Neural progenitor cell (in vitro differentiated cells): ENCODE results near the gene RBFOX2. TPM values are rescaled to one million over a fixed set of nuclear protein-coding genes. Genes with fewer than 3 reads are reported as not detected.

ENCODE experiments used
- DNase-seq: peaks from one replicate; pipeline ENCODE4 v3.0.0-alpha.2; 2016; ENCODE audit warnings: low spot score
- H2AFZ ChIP-seq: fragments of 200-600 bp; sonication (generic); replicated peaks from 2 replicates; pipeline ENCODE4 v1.6.1; 2016; ENCODE audit warnings: antibody characterized with exemption
- H3F3A ChIP-seq: fragments of 200-600 bp; sonication (generic); 2 replicates; pipeline ENCODE4 v1.6.1; 2016; ENCODE audit warnings: antibody characterized with exemption, low read depth
- H3K27ac ChIP-seq: fragments of 200-600 bp; sonication (generic); 2 replicates; pipeline ENCODE4 v1.5.1; 2016; ENCODE audit warnings: mild to moderate bottlenecking
- H3K27me3 ChIP-seq: fragments of 200-600 bp; sonication (generic); 2 replicates; pipeline ENCODE4 v1.6.1; 2016; ENCODE audit warnings: mild to moderate bottlenecking, moderate library complexity
- H3K36me3 ChIP-seq: fragments of 200-600 bp; sonication (generic); 2 replicates; pipeline ENCODE4 v1.5.1; 2016
- H3K4me1 ChIP-seq: fragments of 200-600 bp; sonication (generic); 2 replicates; pipeline ENCODE4 v1.6.1; 2016; ENCODE audit warnings: mixed run types
- H3K4me2 ChIP-seq: fragments of 200-600 bp; sonication (generic); 2 replicates; pipeline ENCODE4 v1.6.1; 2016
- H3K4me3 ChIP-seq: fragments of 200-600 bp; sonication (generic); 2 replicates; pipeline ENCODE4 v1.5.1; 2016
- H3K79me2 ChIP-seq: fragments of 200-600 bp; sonication (generic); 2 replicates; pipeline ENCODE4 v1.6.1; 2016; ENCODE audit warnings: low read depth
- H3K9ac ChIP-seq: fragments of 200-600 bp; sonication (generic); 2 replicates; pipeline ENCODE4 v1.6.1; 2016
- H3K9me3 ChIP-seq: fragments of 200-600 bp; sonication (generic); 2 replicates; pipeline ENCODE4 v1.5.1; 2016; ENCODE audit warnings: low read depth
- H4K20me1 ChIP-seq: fragments of 200-600 bp; sonication (generic); 2 replicates; pipeline ENCODE4 v1.6.1; 2016; ENCODE audit warnings: low read depth
- H3K27ac Mint-ChIP-seq: 3 replicates; pipeline ENCODE4 v1.8.0; 2021; ENCODE audit warnings: mixed read lengths
- H3K27me3 Mint-ChIP-seq: 2 replicates; pipeline ENCODE4 v1.8.0; 2022; ENCODE audit warnings: low read depth, mild to moderate bottlenecking, inconsistent platforms, moderate library complexity, mixed read lengths; ENCODE audit not compliant: insufficient read depth
- H3K36me3 Mint-ChIP-seq: 3 replicates; pipeline ENCODE4 v1.8.0; 2021; ENCODE audit warnings: mixed read lengths
- H3K4me1 Mint-ChIP-seq: 3 replicates; pipeline ENCODE4 v1.8.0; 2021; ENCODE audit warnings: mixed read lengths
- H3K4me3 Mint-ChIP-seq: 3 replicates; pipeline ENCODE4 v1.8.0; 2021; ENCODE audit warnings: mild to moderate bottlenecking, moderate library complexity, mixed read lengths
- H3K9me3 Mint-ChIP-seq: 3 replicates; pipeline ENCODE4 v1.8.0; 2020; ENCODE audit warnings: mixed read lengths
- CTCF ChIP-seq: fragments of 200-600 bp; sonication (generic); IDR thresholded peaks from 2 replicates; pipeline ENCODE4 v1.5.1; 2017; ENCODE audit warnings: antibody characterized with exemption, mild to moderate bottlenecking
- EZH2 ChIP-seq: fragments of 200-600 bp; sonication (generic); IDR thresholded peaks from 2 replicates; pipeline ENCODE4 v1.6.1; 2017; ENCODE audit warnings: antibody characterized with exemption, mild to moderate bottlenecking, moderate library complexity
- EZH2phosphoT487 ChIP-seq: fragments of 200-600 bp; sonication (generic); IDR thresholded peaks from 2 replicates; pipeline ENCODE4 v1.6.1; 2017; ENCODE audit warnings: antibody characterized with exemption
- total RNA-seq: library from RNA; depleted of rRNA; stranded (reverse); fragments of >200 nt; gene quantifications from 2 replicates; pipeline ENCODE4 v1.2.3, GENCODE V29; 2015; ENCODE audit warnings: low replicate concordance

Gene RBFOX2
- total RNA-seq, 1 donor from 2014 or later: 163 TPM

GRCh38 chr22:36065462-36065774, 36.8 kb upstream of the RBFOX2 start:
- H3K4me2 ChIP-seq: peak overlapping the region; percentile 75
- peak overlapping the region; percentile 91 for H3K4me3 Mint-ChIP-seq
- TF ChIP-seq EZH2 (no peak), EZH2phosphoT487 (peak; percentile 43), CTCF (no peak)
- H3K27me3 ChIP-seq: no peaks in the 10 kb centered on the region
- H3K9ac ChIP-seq: no peak overlapping the region
- H3K4me3 ChIP-seq: peak overlapping the region; percentile 45
- H3K4me1 Mint-ChIP-seq: peaks cover 22% of the 10 kb centered on the region
- DNase-seq: no peak
- peak overlapping the region; percentile 25 for H3K27ac ChIP-seq
- H3K9me3 ChIP-seq: no peaks in the 10 kb centered on the region
- H4K20me1 ChIP-seq: no peaks in the 10 kb centered on the region
- no peaks in the 10 kb centered on the region for H3K9me3 Mint-ChIP-seq
- peak overlapping the region; percentile 96 for H3K27ac Mint-ChIP-seq
- H3F3A ChIP-seq: peaks cover 23% of the 10 kb centered on the region
- peaks cover 11% of the 10 kb centered on the region for H3K4me1 ChIP-seq
- no peaks in the 10 kb centered on the region for H3K79me2 ChIP-seq
- H3K36me3 Mint-ChIP-seq: no peaks in the 10 kb centered on the region
- no peaks in the 10 kb centered on the region for H3K36me3 ChIP-seq
- H2AFZ ChIP-seq: peak overlapping the region; percentile 92
- H3K27me3 Mint-ChIP-seq: no peaks in the 10 kb centered on the region

GRCh38 chr22:36064358-36064757, 35.7 kb upstream of the RBFOX2 start:
- Mint-ChIP-seq H3K9me3 (no peaks in the 10 kb centered on the region), H3K4me1 (peaks cover 22% of the 10 kb centered on the region), H3K36me3 (no peaks in the 10 kb centered on the region), H3K4me3 (no peak overlapping the region), H3K27ac (no peak overlapping the region), H3K27me3 (no peaks in the 10 kb centered on the region)
- Histone ChIP-seq H3K9me3 (no peaks in the 10 kb centered on the region), H3K79me2 (no peaks in the 10 kb centered on the region), H3K27ac (no peak overlapping the region), H3K27me3 (no peaks in the 10 kb centered on the region), H3F3A (peaks cover 23% of the 10 kb centered on the region), H3K4me2 (no peak overlapping the region), H4K20me1 (no peaks in the 10 kb centered on the region), H2AFZ (no peak overlapping the region), H3K4me1 (peaks cover 11% of the 10 kb centered on the region), H3K9ac (no peak overlapping the region), H3K36me3 (no peaks in the 10 kb centered on the region), H3K4me3 (no peak overlapping the region)
- TF ChIP-seq EZH2phosphoT487 (no peak), EZH2 (no peak), CTCF (no peak)
- DNase-seq: no peak

- H3K9me3 Mint-ChIP-seq: peaks cover 4% of the 10 kb centered on the region
- H3K9me3 ChIP-seq: no peaks in the 10 kb centered on the region
- H3K4me3 ChIP-seq: no peak overlapping the region
- H3K9ac ChIP-seq: no peak overlapping the region
- H3K27ac ChIP-seq: no peak overlapping the region
- H3K27me3 ChIP-seq: no peaks in the 10 kb centered on the region
- H3K4me3 Mint-ChIP-seq: no peak overlapping the region
- no peak for TF ChIP-seq CTCF
- no peak for TF ChIP-seq EZH2
- no peak for TF ChIP-seq EZH2phosphoT487
- H3K4me2 ChIP-seq: no peak overlapping the region
- no peak overlapping the region for H3K27ac Mint-ChIP-seq
- no peak for DNase-seq
- no peak overlapping the region for H2AFZ ChIP-seq
- peaks cover 4% of the 10 kb centered on the region for H3K4me1 ChIP-seq
- no peaks in the 10 kb centered on the region for H3K79me2 ChIP-seq
- H3F3A ChIP-seq: no peaks in the 10 kb centered on the region
- H3K36me3 ChIP-seq: no peaks in the 10 kb centered on the region
- peaks cover 4% of the 10 kb centered on the region for H3K27me3 Mint-ChIP-seq
- peaks cover 19% of the 10 kb centered on the region for H3K4me1 Mint-ChIP-seq
- H3K36me3 Mint-ChIP-seq: no peaks in the 10 kb centered on the region
- H4K20me1 ChIP-seq: no peaks in the 10 kb centered on the region
These were observed 28.4 kb upstream of the RBFOX2 start for GRCh38 chr22:36056980-36057379.
